Mesenchymal stem cell (in vitro differentiated cells and primary cell): Measurements from ENCODE around the gene BAD.

Experiments used
- DNase-seq: peaks from one replicate; pipeline ENCODE4 v3.0.0-alpha.2; 2013
- H2AFZ ChIP-seq: one replicate; pipeline ENCODE4 v1.6.1; 2013; ENCODE audit warnings: low read depth, mild to moderate bottlenecking, control low read depth, inconsistent platforms, low read length, moderate library complexity
- H2AK5ac ChIP-seq: 2 replicates; pipeline ENCODE4 v1.6.1; 2013; ENCODE audit warnings: low read length, moderate library complexity, mild to moderate bottlenecking, inconsistent platforms; ENCODE audit not compliant: severe bottlenecking
- H2BK120ac ChIP-seq: one replicate; pipeline ENCODE4 v1.6.1; 2013; ENCODE audit warnings: low read depth, mild to moderate bottlenecking, inconsistent platforms, low read length, moderate library complexity
- H2BK12ac ChIP-seq, 2 experiments: one replicate each; pipeline ENCODE4 v1.6.1; 2013; ENCODE audit warnings: inconsistent platforms in 2 of 2, low read length in 2 of 2, mild to moderate bottlenecking in 2 of 2, moderate library complexity in 2 of 2, control low read depth in 1 of 2
- H2BK15ac ChIP-seq: one replicate; pipeline ENCODE4 v1.6.1; 2013; ENCODE audit warnings: mild to moderate bottlenecking, low read depth, inconsistent platforms; ENCODE audit not compliant: poor library complexity, severe bottlenecking
- H2BK5ac ChIP-seq: 2 replicates; pipeline ENCODE4 v1.6.1; 2013; ENCODE audit warnings: low read depth, mild to moderate bottlenecking, low read length, control low read depth, inconsistent platforms; ENCODE audit not compliant: poor library complexity, severe bottlenecking
- H3K14ac ChIP-seq, 2 experiments: one replicate each; pipeline ENCODE4 v1.6.1; 2013; ENCODE audit warnings: inconsistent platforms in 2 of 2, low read length in 2 of 2, control low read depth in 1 of 2, mild to moderate bottlenecking in 1 of 2, moderate library complexity in 1 of 2
- H3K18ac ChIP-seq, 2 experiments: one replicate each; pipeline ENCODE4 v1.6.1; 2013; ENCODE audit warnings: inconsistent platforms in 2 of 2, low read length in 2 of 2, control low read depth in 1 of 2, low read depth in 1 of 2, mild to moderate bottlenecking in 1 of 2
- H3K23ac ChIP-seq, 2 experiments: one replicate each; pipeline ENCODE4 v1.6.1; 2013; ENCODE audit warnings: inconsistent platforms in 2 of 2, low read length in 2 of 2, mild to moderate bottlenecking in 2 of 2, moderate library complexity in 2 of 2, control low read depth in 1 of 2
- H3K27ac ChIP-seq: 2 replicates; pipeline ENCODE4 v1.5.1; 2013; ENCODE audit warnings: mild to moderate bottlenecking, moderate library complexity, low read length, control low read depth, inconsistent platforms; ENCODE audit not compliant: poor library complexity, severe bottlenecking
- H3K27me3 ChIP-seq, 2 experiments: 2 replicates each; pipeline versions ENCODE4 v1.6.1 to v1.7.0; 2013; ENCODE audit warnings: low read length in 2 of 2, mild to moderate bottlenecking in 2 of 2, moderate library complexity in 2 of 2, control low read depth in 1 of 2, inconsistent platforms in 1 of 2; ENCODE audit not compliant: control insufficient read depth in 1 of 2, insufficient read depth in 1 of 2
- H3K36me3 ChIP-seq, 2 experiments: 2 replicates each; pipeline versions ENCODE4 v1.6.1 to v1.7.0; 2013; ENCODE audit warnings: low read length in 2 of 2, control low read depth in 1 of 2, inconsistent platforms in 1 of 2, low read depth in 1 of 2, mild to moderate bottlenecking in 1 of 2; ENCODE audit not compliant: insufficient read depth in 2 of 2, control insufficient read depth in 1 of 2
- H3K4ac ChIP-seq, 2 experiments: one replicate each; pipeline ENCODE4 v1.6.1; 2013; ENCODE audit warnings: inconsistent platforms in 2 of 2, low read length in 2 of 2, mild to moderate bottlenecking in 2 of 2, moderate library complexity in 2 of 2, control low read depth in 1 of 2, low read depth in 1 of 2
- H3K4me1 ChIP-seq: 2 replicates; pipeline ENCODE4 v1.6.1; 2013; ENCODE audit warnings: low read depth, low read length, control low read depth; ENCODE audit not compliant: control insufficient read depth, insufficient read depth
- H3K4me2 ChIP-seq: 2 replicates; pipeline ENCODE4 v1.6.1; 2013; ENCODE audit warnings: low read length, mild to moderate bottlenecking, inconsistent platforms; ENCODE audit not compliant: poor library complexity, severe bottlenecking
- H3K4me3 ChIP-seq, 2 experiments: 2 replicates each; pipeline versions ENCODE4 v1.5.1 to v1.7.0; 2013; ENCODE audit warnings: low read length in 2 of 2, mild to moderate bottlenecking in 2 of 2, control low read depth in 1 of 2, low read depth in 1 of 2; ENCODE audit not compliant: insufficient read depth in 1 of 2
- H3K79me1 ChIP-seq: replicated peaks from 2 replicates; pipeline ENCODE4 v1.6.1; 2013; ENCODE audit warnings: mild to moderate bottlenecking, control low read depth, low read length, inconsistent platforms; ENCODE audit not compliant: poor library complexity, severe bottlenecking
- H3K9ac ChIP-seq: 2 replicates; pipeline ENCODE4 v1.7.0; 2013; ENCODE audit warnings: mild to moderate bottlenecking, low read length, moderate library complexity
- H3K9me3 ChIP-seq: 2 replicates; pipeline ENCODE4 v1.7.0; 2013; ENCODE audit warnings: mild to moderate bottlenecking, low read length; ENCODE audit not compliant: control insufficient read depth
- H4K8ac ChIP-seq: one replicate; pipeline ENCODE4 v1.6.1; 2013; ENCODE audit warnings: inconsistent platforms, mild to moderate bottlenecking, low read length, moderate library complexity
- H4K91ac ChIP-seq: one replicate; pipeline ENCODE4 v1.6.1; 2013; ENCODE audit warnings: mild to moderate bottlenecking, low read length, inconsistent platforms
- WGBS: methylation state at CpG from one replicate; pipeline ENCODE4 v1.1.7; 2013; ENCODE audit warnings: mixed read lengths; 5-methylcytosine and 5-hydroxymethylcytosine counted together

Gene BAD

DNA sequence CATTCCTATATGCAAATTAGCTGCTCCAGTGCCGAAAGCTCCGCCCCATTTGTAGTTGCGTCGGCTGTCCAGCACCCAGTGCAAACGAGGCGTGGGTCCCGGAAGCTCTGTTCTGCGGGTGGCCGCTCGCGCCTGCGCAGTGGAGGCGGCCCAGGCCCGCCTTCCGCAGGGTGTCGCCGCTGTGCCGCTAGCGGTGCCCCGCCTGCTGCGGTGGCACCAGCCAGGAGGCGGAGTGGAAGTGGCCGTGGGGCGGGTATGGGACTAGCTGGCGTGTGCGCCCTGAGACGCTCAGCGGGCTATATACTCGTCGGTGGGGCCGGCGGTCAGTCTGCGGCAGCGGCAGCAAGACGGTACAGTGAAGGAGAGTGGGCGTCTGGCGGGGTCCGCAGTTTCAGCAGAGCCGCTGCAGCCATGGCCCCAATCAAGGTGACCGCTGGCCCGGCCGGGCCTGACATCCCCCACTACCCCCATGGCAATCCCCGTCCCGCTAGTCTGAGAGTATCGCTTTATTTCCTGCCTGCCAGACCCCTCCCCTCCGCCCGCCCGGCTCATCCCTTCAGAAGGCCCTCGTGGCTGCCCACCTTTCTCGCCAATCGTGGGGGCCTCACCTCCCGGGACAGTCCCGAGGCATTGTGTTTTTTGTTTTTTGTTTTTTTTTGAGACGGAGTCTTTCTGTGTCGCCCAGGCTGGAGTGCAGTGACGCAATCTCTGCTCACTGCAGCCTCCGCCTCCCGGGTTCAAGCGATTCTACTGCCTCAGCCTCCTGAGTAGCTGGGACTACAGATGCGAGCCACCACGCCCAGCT lies 33.7 kb upstream of the BAD start, which contains the start of gene PRDX5:
Gene PRDX5 (plus strand): TSS at position 161 of the 805 bp plus-strand sequence. CDS start 95 bp downstream, at position 256.
- no peaks in the 10 kb centered on the region for H3K27me3 ChIP-seq
- peak within 1 kb of the TSS; percentile 95 for H4K8ac ChIP-seq
- peak within 1 kb of the TSS; percentile 93 for H2BK5ac ChIP-seq
- peak within 1 kb of the TSS; percentile 94 for H2BK15ac ChIP-seq
- H4K91ac ChIP-seq, result peak within 1 kb of the TSS; percentile 96
- H2BK120ac ChIP-seq, result peak within 1 kb of the TSS; percentile 86
- peak within 1 kb of the TSS; percentile 98 for H3K9ac ChIP-seq
- H2AK5ac ChIP-seq, result peak within 1 kb of the TSS; percentile 62
- peak within 1 kb of the TSS; percentile 12 to 61 for H3K23ac ChIP-seq
- WGBS, result under 1% methylated on average over 60 of the region's 61 CpGs
- H3K4ac ChIP-seq, result peak within 1 kb of the TSS; percentile 94 to 97
- peaks cover 33% of the 10 kb centered on the region for H3K4me1 ChIP-seq
- H3K36me3 ChIP-seq, result peaks cover 48 to 56% of the 10 kb centered on the region in 2 experiments
- H3K9me3 ChIP-seq, result no peaks in the 10 kb centered on the region
- peak within 1 kb of the TSS; percentile 91 to 98 for H3K18ac ChIP-seq
- peak within 1 kb of the TSS; percentile 43 to 99 for H3K14ac ChIP-seq
- DNase-seq, result peak; percentile 97
- H3K4me3 ChIP-seq, result peak within 1 kb of the TSS; percentile 89 to 92
- peak within 1 kb of the TSS; percentile 97 for H3K27ac ChIP-seq
- H3K79me1 ChIP-seq, result peaks cover 29% of the 10 kb centered on the region
- peak within 1 kb of the TSS; percentile 74 for H3K4me2 ChIP-seq
- H2BK12ac ChIP-seq, result peak within 1 kb of the TSS; percentile 18 to 42
- H2AFZ ChIP-seq, result peak within 1 kb of the TSS; percentile 78

DNA sequence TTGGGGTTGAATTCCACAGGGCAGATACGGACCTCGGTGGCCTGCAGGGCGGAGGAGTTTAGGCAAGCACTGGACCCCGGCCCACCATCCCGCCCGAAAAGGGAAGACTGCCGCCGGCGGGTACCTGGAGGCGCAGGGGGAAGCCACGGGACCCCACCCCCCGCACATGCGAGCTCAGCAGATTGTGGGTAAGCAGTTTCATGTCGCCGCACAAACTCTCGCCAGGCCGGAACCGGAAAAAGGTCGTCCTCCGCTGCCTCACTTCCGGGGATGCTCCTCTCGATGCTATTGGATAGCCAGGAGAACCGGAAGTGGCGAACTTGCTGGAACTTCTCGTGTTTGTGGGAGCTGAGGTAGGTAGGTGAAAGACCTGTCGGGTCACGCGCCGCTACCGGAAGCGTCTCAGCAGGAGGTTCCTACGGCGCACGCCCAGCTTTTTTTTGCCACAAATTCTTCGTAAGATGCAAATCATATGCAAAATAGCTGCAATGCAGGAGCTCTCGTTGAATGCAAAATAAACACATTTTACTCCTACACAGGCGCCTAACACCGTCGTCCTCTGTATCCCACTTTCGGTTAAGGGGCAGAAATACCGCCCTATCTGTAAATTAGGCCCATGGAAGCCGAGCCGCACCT lies 33.0 kb upstream of the BAD start, which contains the start of gene TRMT112:
Gene TRMT112 (minus strand): TSS at position 235 of the 636 bp plus-strand sequence. CDS start 33 bp downstream, at position 202.
- H3K4ac ChIP-seq, result peak within 1 kb of the TSS; percentile 94 to 97
- H3K36me3 ChIP-seq, result peaks cover 41 to 54% of the 10 kb centered on the region in 2 experiments
- peaks cover 36% of the 10 kb centered on the region for H3K79me1 ChIP-seq
- H3K9me3 ChIP-seq, result no peaks in the 10 kb centered on the region
- H3K4me2 ChIP-seq, result peak within 1 kb of the TSS; percentile 74
- under 1% methylated on average over 43 of the region's 43 CpGs for WGBS
- H4K8ac ChIP-seq, result peak within 1 kb of the TSS; percentile 95
- peak within 1 kb of the TSS; percentile 62 for H2AK5ac ChIP-seq
- H3K14ac ChIP-seq, result peak within 1 kb of the TSS; percentile 43 to 99
- peak within 1 kb of the TSS; percentile 86 for H2BK120ac ChIP-seq
- peak; percentile 99 for DNase-seq
- peaks cover 26% of the 10 kb centered on the region for H3K4me1 ChIP-seq
- peak within 1 kb of the TSS; percentile 97 for H3K27ac ChIP-seq
- peak within 1 kb of the TSS; percentile 89 to 92 for H3K4me3 ChIP-seq
- H2BK5ac ChIP-seq, result peak within 1 kb of the TSS; percentile 93
- H2BK15ac ChIP-seq, result peak within 1 kb of the TSS; percentile 94
- peak within 1 kb of the TSS; percentile 78 for H2AFZ ChIP-seq
- H3K18ac ChIP-seq, result peak within 1 kb of the TSS; percentile 91 to 98
- H4K91ac ChIP-seq, result peak within 1 kb of the TSS; percentile 96
- H3K9ac ChIP-seq, result peak within 1 kb of the TSS; percentile 98
- H3K27me3 ChIP-seq, result no peaks in the 10 kb centered on the region
- H2BK12ac ChIP-seq, result peak within 1 kb of the TSS in 1 of 2 experiments; percentile 42
- H3K23ac ChIP-seq, result peak within 1 kb of the TSS; percentile 12 to 61

DNA sequence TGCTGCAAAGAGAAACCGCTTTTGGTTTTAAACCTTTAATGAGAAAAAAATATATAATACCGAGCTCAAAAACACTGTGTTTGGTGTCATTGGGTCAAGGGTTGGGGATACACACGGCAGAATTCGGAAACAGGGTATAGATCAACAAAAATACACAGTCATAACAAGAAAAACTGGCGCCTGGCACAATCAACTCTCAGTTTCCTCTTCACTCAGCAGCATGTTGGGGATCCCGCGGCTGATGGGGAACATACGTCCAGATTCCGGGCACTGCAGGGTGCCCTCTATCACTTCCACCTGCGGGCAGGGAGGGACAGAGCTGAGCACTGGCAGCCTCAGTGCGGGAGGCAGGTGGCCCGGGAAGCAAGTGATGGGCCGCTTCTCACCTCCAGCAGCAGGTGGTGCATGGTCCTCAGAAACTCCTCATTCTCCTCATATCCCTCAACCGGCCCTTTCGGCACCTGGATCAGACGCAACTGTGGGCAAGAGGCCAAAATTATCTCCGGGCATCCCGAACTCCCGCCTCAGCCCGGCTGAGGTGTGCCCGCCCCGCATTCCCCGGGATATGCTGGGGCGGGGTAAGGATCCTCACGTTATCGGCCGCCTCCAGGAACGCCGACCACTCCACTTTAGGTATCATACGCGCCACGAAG lies 32.3 kb upstream of the BAD start:
- H3K9ac ChIP-seq, result peak overlapping the region; percentile 98
- peaks cover 22% of the 10 kb centered on the region for H3K4me1 ChIP-seq
- peak overlapping the region; percentile 91 for H3K27ac ChIP-seq
- peak overlapping the region; percentile 51 for H3K4me2 ChIP-seq
- no peaks in the 10 kb centered on the region for H3K9me3 ChIP-seq
- WGBS, result 8% methylated on average over 30 of the region's 32 CpGs
- no peak overlapping the region for H2BK15ac ChIP-seq
- peak overlapping the region; percentile 93 for H2BK5ac ChIP-seq
- peak overlapping the region; percentile 84 to 90 for H3K4ac ChIP-seq
- peak overlapping the region; percentile 44 for H2BK120ac ChIP-seq
- DNase-seq, result no peak
- H4K91ac ChIP-seq, result peak overlapping the region; percentile 73
- H3K18ac ChIP-seq, result peak overlapping the region; percentile 77 to 89
- H3K23ac ChIP-seq, result peak overlapping the region; percentile 12 to 61
- no peak overlapping the region for H2AK5ac ChIP-seq
- peaks cover 36 to 52% of the 10 kb centered on the region in 2 experiments for H3K36me3 ChIP-seq
- peak overlapping the region in 1 of 2 experiments; percentile 23 for H2BK12ac ChIP-seq
- H3K79me1 ChIP-seq, result peaks cover 36% of the 10 kb centered on the region
- peak overlapping the region; percentile 78 for H2AFZ ChIP-seq
- peak overlapping the region; percentile 89 to 92 for H3K4me3 ChIP-seq
- H4K8ac ChIP-seq, result peak overlapping the region; percentile 95
- H3K27me3 ChIP-seq, result no peaks in the 10 kb centered on the region
- H3K14ac ChIP-seq, result peak overlapping the region in 1 of 2 experiments; percentile 95
